Measurements from ENCODE around the gene BUD13. TPM values are rescaled to one million over a fixed set of nuclear protein-coding genes. Genes with fewer than 3 reads are reported as not detected.

The BUD13 gene
- total RNA-seq, 1 experiment from 2014 or later = 22.9 TPM

DNA sequence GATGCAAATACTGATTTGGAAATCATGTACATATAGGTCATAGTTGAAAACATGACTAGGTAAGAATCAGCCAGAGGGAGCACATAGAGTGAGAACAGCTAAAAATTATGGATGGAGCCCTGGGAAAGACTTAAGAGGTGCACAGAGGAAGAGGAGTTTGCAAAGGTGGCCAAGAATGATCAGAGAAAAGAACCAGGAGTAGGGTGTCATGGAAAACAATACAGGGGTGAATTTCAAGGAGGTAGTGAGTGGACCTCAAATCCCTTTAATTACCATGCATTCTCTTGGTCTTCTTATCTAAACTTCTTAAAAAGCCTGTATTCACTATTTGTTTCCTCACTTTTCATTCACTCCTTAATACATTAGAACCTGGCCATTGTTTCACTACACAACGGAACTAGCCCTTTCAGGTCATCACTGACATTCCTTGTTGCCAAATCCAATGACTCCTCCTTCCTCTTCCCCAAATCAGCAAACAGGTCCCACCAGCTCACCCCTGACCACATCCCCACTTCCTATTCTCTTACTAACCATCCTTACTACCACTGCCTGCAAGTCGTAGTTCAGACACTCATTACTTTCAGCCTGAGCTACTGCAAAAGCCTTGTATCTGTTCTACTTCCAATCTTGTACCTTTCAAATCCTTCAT, 22.6 kb downstream of the BUD13 start:
- Histone ChIP-seq H3K9me3 (ENCODE audit: control insufficient read depth in 1 of 2, insufficient read depth in 1 of 2, low read depth in 1 of 2, low read length in 2 of 2) (no peaks in the 10 kb centered on the region), H3K27me3 (ENCODE audit: insufficient read depth, low read length) (no peaks in the 10 kb centered on the region), H3K9ac (ENCODE audit: low read length) (no peak overlapping the region), H3K36me3 (ENCODE audit: control insufficient read depth in 1 of 2, insufficient read depth in 2 of 2, low read length in 2 of 2) (peaks cover 24 to 34% of the 10 kb centered on the region in 2 experiments; a peak in 3 of 4 replicates), H2AFZ (ENCODE audit: low read depth, low read length, poor library complexity, severe bottlenecking) (no peak overlapping the region), H3K79me2 (ENCODE audit: insufficient read depth, low read length) (no peaks in the 10 kb centered on the region), H4K20me1 (ENCODE audit: insufficient read depth) (no peaks in the 10 kb centered on the region), H3K9me2 (ENCODE audit: insufficient read depth) (no peaks in the 10 kb centered on the region), H3K4me3 (replicated peaks in 1 of 2; ENCODE audit: low read depth in 1 of 2, low read length in 2 of 2) (no peak overlapping the region), H3K4me1 (ENCODE audit: control insufficient read depth in 1 of 2, insufficient read depth in 2 of 2, low read length in 2 of 2) (no peaks in the 10 kb centered on the region), H3K27ac (ENCODE audit: low read depth, low read length) (no peak overlapping the region), H3K4me2 (ENCODE audit: low read length) (no peak overlapping the region)
- RAD21 ChIA-PET (ENCODE audit: low non-redundant PET in 1 of 2, low total read pairs in 2 of 2, uncharacterized antibody in 2 of 2, unreplicated experiment in 2 of 2) = interaction anchor here in 1 of 2 experiments (0.6 kb wide), 1 partner anchor 17 kb away, joined by 3 read pairs; no protein-coding TSS in a partner anchor
- ATAC-seq (no peak), DNase-seq (ENCODE audit: low read depth, low spot score) (no peak)
- POLR2A ChIA-PET = no interaction called here
- CTCF ChIA-PET = no interaction called here
- TF ChIP-seq ELF1 (IDR thresholded peaks at IDR 0.05; ENCODE audit: borderline replicate concordance, low read depth) (no peak), SIN3A (IDR thresholded peaks at IDR 0.05; ENCODE audit: low read depth) (no peak), CEBPB (IDR thresholded peaks at IDR 0.05; ENCODE audit: low read depth) (no peak), POLR2AphosphoS5 (IDR thresholded peaks at IDR 0.05; ENCODE audit: low read depth, low read length) (no peak)
- intact Hi-C loops (cut with micrococcal nuclease) = no loop called here
- no TSS peak for BruUV-seq (replicated peaks)

DNA sequence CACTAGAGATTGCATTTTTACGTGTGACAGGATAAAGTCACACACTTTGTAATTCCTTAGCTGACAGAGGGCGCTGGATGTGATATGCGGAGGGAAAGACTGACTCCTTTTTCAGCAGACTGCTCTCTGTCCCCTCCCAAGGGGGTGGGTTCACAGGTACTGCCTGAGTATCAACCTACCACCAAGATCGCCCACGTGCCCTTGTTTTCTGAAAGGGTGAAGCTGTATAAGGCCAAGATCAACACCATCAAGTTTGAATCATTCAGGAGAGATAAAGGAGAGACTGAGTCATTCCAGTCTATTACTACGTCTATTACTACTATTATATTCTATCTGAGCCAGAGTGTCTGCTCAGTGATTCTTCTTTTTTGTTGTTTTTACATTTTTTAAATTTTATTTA, 30.7 kb downstream of the BUD13 start:
- Histone ChIP-seq H3K9me2 (ENCODE audit: insufficient read depth) (no peaks in the 10 kb centered on the region), H3K9ac (ENCODE audit: low read length) (no peak overlapping the region), H4K20me1 (ENCODE audit: insufficient read depth) (no peaks in the 10 kb centered on the region), H3K4me2 (ENCODE audit: low read length) (no peak overlapping the region), H3K79me2 (ENCODE audit: insufficient read depth, low read length) (no peaks in the 10 kb centered on the region), H3K4me3 (replicated peaks in 1 of 2; ENCODE audit: low read depth in 1 of 2, low read length in 2 of 2) (no peak overlapping the region), H3K27me3 (ENCODE audit: insufficient read depth, low read length) (no peaks in the 10 kb centered on the region), H3K4me1 (ENCODE audit: control insufficient read depth in 1 of 2, insufficient read depth in 2 of 2, low read length in 2 of 2) (no peaks in the 10 kb centered on the region), H2AFZ (ENCODE audit: low read depth, low read length, poor library complexity, severe bottlenecking) (no peak overlapping the region), H3K36me3 (ENCODE audit: control insufficient read depth in 1 of 2, insufficient read depth in 2 of 2, low read length in 2 of 2) (peaks cover 0 to 6% of the 10 kb centered on the region in 2 experiments; a peak in 1 of 4 replicates), H3K9me3 (ENCODE audit: control insufficient read depth in 1 of 2, insufficient read depth in 1 of 2, low read depth in 1 of 2, low read length in 2 of 2) (no peaks in the 10 kb centered on the region), H3K27ac (ENCODE audit: low read depth, low read length) (no peak overlapping the region)
- ATAC-seq (no peak), DNase-seq (ENCODE audit: low read depth, low spot score) (no peak)
- TF ChIP-seq EZH2 (IDR thresholded peaks at IDR 0.05) (no peak), SIN3A (IDR thresholded peaks at IDR 0.05; ENCODE audit: low read depth) (no peak), FOSL1 (IDR thresholded peaks at IDR 0.05; ENCODE audit: low read depth) (no peak)
- CTCF ChIA-PET = interaction anchor here (1.2 to 2.1 kb wide), 4 partner anchors 9 to 402 kb away, joined by 3 to 9 read pairs (median 8); partner anchors contain the start of gene PAFAH1B2
- RAD21 ChIA-PET (ENCODE audit: low non-redundant PET in 1 of 2, low total read pairs in 2 of 2, uncharacterized antibody in 2 of 2, unreplicated experiment in 2 of 2) = no interaction called here
- intact Hi-C loops (cut with micrococcal nuclease) = no loop called here
- POLR2A ChIA-PET = no interaction called here
- BruUV-seq (replicated peaks) = no TSS peak

Measured in HCT116 (cell line).